OCI-LY1 (cell line): Measurements from ENCODE around the gene ELAVL3.

Source experiments
- CTCF ChIP-seq: fragments of 200-600 bp; sonication (generic), shearing (Covaris generic); IDR thresholded peaks from 2 replicates; pipeline ENCODE4 v1.5.1; 2017; ENCODE audit warnings: mild to moderate bottlenecking, antibody characterized with exemption, low read length, moderate library complexity, mixed read lengths
- EZH2 ChIP-seq: fragments of 200-600 bp; sonication (generic), shearing (Covaris generic); IDR thresholded peaks from 2 replicates; pipeline ENCODE4 v1.8.0; 2017; ENCODE audit warnings: borderline replicate concordance, mixed run types, mild to moderate bottlenecking, antibody characterized with exemption, low read length, moderate library complexity, mixed read lengths

- no peak for TF ChIP-seq EZH2
- no peak for TF ChIP-seq CTCF
These were observed 78.9 kb downstream of the ELAVL3 start for GRCh38 chr19:11401808-11402543.
